Central memory CD8-positive, alpha-beta T cell (primary cell): ENCODE results near the gene SMAD7.

Experiments used
- ATAC-seq: fragments of 150-1000 bp; cut with Tn5 transposase; replicated peaks from 2 replicates; pipeline ENCODE4 v1.10.0; 2022; ENCODE audit warnings: mild to moderate bottlenecking, moderate FRiP score, moderate number of reproducible peaks; ENCODE audit not compliant: poor library complexity, severe bottlenecking; ENCODE audit errors: extremely low read depth
- DNase-seq, 2 donors: peaks; one replicate each; pipeline ENCODE4 v3.0.0; 2021; ENCODE audit warnings: low spot score in 2 of 2
- H3K27ac Mint-ChIP-seq: one replicate; pipeline ENCODE4 v1.8.0; 2022; ENCODE audit warnings: low read depth, mild to moderate bottlenecking, moderate library complexity, mixed read lengths
- H3K27me3 Mint-ChIP-seq: one replicate; pipeline ENCODE4 v1.8.0; 2022; ENCODE audit warnings: mixed read lengths
- H3K36me3 Mint-ChIP-seq: one replicate; pipeline ENCODE4 v1.8.0; 2022; ENCODE audit warnings: mild to moderate bottlenecking, moderate library complexity, mixed read lengths; ENCODE audit not compliant: insufficient read depth
- H3K4me1 Mint-ChIP-seq: one replicate; pipeline ENCODE4 v1.8.0; 2022; ENCODE audit warnings: mixed read lengths
- H3K4me3 Mint-ChIP-seq: one replicate; pipeline ENCODE4 v1.8.0; 2022; ENCODE audit warnings: mild to moderate bottlenecking, moderate library complexity, mixed read lengths
- H3K9me3 Mint-ChIP-seq: one replicate; pipeline ENCODE4 v1.8.0; 2022; ENCODE audit warnings: mixed read lengths

SMAD7 gene

DNA sequence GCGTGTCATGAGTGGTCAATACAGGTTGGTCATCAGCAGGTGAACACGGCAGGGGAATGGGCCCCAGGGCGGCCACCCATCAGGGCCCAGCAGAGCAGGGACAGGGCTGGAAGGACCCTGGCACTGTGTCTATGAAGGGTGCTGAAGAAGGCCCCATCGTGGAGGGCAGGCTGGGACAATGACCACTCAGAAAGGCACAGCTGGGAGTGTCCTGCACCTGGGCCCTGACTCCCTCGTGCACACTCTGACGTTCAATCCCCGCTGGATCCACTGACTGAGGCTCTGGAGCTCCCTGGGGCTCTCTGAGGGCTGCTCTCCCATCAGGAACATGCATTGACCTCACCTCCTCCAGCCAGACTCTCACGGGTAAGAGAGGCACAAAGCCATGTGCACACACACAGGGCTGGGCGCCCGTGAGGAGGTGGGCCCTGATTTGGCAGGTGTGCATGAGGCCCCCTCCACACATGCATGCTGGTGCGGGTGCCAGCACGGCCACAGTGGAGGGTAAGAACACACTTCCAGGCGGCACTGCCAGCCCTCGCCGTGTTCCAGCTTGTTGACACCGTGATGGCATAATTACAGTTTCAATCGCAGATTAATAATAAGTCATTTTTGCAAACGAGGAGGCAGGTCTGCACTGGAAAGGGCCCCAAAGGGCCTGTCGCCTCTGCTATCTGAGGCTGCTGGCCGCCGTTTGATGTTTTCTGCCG lies 58.5 kb downstream of the SMAD7 start:
- Mint-ChIP-seq H3K36me3 (peaks cover 3% of the 10 kb centered on the region), H3K27ac (no peak overlapping the region), H3K4me3 (no peak overlapping the region), H3K9me3 (no peaks in the 10 kb centered on the region), H3K27me3 (no peaks in the 10 kb centered on the region), H3K4me1 (peaks cover 25% of the 10 kb centered on the region)
- ATAC-seq (no peak), DNase-seq (no peak)

DNA sequence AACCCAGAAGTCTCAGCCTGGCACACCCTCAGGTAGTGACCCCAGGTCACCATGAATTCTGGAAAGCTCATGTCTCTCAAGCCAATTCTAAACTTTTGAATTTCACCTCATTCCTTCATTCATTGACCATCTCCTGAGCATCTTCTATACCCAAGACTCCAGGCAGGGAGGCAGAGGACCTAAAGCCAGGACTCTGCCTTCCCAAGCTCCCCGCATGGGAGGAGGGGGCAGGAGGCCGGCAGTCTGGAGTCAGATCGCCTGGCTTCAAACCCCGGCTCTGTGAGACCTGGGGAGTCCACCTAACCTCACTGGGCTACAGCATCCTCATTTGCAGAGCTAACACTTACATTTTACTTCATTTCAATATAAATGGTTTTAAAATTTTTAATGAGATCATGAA lies 59.0 kb downstream of the SMAD7 start:
- Mint-ChIP-seq H3K4me3 (no peak overlapping the region), H3K36me3 (peaks cover 3% of the 10 kb centered on the region), H3K27me3 (no peaks in the 10 kb centered on the region), H3K27ac (no peak overlapping the region), H3K9me3 (no peaks in the 10 kb centered on the region), H3K4me1 (peaks cover 21% of the 10 kb centered on the region)
- no peak for ATAC-seq
- DNase-seq: no peak

DNA sequence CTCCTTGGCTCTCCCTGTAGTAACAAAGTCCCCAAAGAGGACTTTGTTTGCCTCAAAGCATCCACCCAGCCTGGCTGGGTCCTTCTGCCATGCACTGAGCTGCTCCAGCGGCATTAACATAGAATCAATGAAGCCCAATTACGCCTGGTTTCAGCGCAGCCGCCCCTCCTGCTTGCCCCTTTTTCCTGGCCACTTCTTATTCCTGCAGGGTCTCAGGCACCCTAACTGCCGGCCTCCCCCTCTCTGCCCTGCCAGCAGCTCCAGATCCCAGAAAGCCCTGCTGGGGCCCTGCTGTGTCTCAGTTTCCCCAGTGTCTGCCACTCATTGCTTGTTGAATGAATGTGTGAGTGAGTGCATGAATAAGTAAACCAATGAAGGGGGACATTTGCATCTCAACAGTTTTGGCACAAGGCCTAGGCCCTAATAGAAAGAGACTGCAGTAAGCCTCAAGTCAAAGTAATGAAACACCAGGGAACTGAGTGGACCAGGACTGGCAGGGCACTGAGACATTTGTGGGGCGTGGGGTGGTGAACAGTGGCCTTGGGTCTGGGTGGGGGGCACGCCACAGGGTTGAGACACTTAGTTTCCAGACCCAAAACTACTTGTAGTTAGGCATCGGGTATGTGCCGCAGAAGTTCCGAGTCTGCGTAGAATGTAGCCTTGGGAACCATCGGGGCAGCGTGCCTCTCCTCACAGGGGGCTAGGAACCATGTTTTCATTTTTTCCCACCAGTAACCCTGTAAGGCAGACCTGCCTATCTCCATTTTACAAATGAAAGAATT lies 60.6 kb downstream of the SMAD7 start:
- H3K4me3 Mint-ChIP-seq: no peak overlapping the region
- no peaks in the 10 kb centered on the region for H3K27me3 Mint-ChIP-seq
- ATAC-seq: no peak
- no peak for DNase-seq
- H3K36me3 Mint-ChIP-seq: peaks cover 3% of the 10 kb centered on the region
- H3K4me1 Mint-ChIP-seq: peaks cover 20% of the 10 kb centered on the region
- H3K9me3 Mint-ChIP-seq: no peaks in the 10 kb centered on the region
- peak overlapping the region; percentile 78 for H3K27ac Mint-ChIP-seq

GRCh38 chr18:48889115-48889941 lies 61.4 kb downstream of the SMAD7 start:
- Mint-ChIP-seq H3K36me3 (peaks cover 5% of the 10 kb centered on the region), H3K27ac (no peak overlapping the region), H3K9me3 (no peaks in the 10 kb centered on the region), H3K4me1 (peaks cover 22% of the 10 kb centered on the region), H3K27me3 (no peaks in the 10 kb centered on the region), H3K4me3 (no peak overlapping the region)
- ATAC-seq (no peak), DNase-seq (no peak)

GRCh38 chr18:48888773-48889080 lies 62.0 kb downstream of the SMAD7 start:
- Mint-ChIP-seq H3K4me1 (peaks cover 22% of the 10 kb centered on the region), H3K27me3 (no peaks in the 10 kb centered on the region), H3K27ac (no peak overlapping the region), H3K9me3 (no peaks in the 10 kb centered on the region), H3K36me3 (peaks cover 5% of the 10 kb centered on the region), H3K4me3 (no peak overlapping the region)
- DNase-seq (no peak), ATAC-seq (no peak)

DNA sequence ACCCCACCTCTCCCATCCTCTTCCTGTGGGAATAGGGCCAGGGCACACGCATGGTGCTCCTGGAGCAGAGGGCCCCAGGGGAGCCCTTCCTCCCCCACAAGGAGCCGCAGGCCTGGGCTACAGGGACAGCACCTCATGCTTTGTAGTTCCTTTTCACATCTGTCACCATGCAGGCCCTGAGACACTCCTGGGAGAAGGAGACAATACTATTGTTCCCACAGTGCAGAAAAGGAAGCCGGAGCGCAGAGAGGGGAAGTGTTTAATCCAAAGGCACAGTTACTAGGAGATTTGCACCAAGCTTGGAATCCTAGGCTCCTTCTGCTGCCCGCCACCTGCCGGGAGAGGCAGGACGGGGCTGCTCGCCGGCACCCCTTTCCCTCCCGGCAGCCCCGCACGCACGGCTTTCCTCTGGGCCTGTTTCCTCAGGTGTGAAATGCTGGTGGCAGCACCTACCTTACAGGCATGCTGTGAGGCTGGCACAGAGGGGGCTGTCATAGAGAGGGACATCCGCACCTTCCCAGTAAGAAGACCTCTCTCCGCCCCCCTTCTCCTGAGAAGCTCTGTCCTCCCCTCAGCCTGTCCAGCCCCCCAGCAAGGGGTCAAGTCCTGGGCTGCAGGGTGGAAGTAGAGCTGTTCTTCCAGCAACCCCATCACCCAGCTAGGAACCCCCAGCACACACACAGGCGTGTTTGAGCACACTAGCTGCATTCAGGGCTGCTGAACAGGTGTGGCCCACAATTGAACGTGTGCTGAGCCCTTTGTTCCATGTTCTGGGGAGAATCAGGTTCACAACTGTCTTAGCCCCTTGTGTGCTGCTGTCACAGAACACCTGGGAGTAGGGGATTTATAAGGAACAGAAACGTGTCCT lies 62.6 kb downstream of the SMAD7 start:
- Mint-ChIP-seq H3K27me3 (no peaks in the 10 kb centered on the region), H3K36me3 (peaks cover 5% of the 10 kb centered on the region), H3K9me3 (no peaks in the 10 kb centered on the region), H3K27ac (no peak overlapping the region), H3K4me1 (peaks cover 22% of the 10 kb centered on the region), H3K4me3 (no peak overlapping the region)
- ATAC-seq: no peak
- DNase-seq: no peak

DNA sequence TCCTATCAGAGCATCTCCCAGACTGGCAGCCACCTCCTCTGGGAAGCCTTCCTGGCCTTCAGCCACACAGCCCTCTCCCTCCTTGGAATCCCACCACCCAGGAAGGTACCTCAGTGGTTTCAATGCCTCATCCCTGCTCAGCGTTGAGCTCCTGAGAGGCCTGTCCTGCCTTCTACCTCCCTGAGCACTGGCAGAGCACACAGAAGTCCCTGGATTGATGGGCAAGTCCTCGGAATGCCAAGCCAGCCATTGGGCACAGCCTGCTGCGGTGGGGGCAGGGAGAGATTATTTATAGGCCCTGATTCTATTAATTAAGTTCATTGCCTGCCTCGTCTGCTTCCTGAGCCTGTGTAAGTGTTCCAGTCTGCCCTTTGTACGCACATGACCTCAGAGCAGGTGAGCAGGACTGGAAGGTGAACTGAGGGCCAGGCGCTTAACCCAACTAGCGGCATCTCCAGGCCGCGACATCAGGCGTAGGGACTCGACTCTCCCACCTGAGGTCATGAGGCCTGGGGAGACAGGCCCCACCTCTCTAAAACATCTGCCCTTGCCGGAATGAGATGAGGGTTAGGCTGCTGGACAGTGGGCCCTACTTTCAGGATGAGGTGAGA lies 63.4 kb downstream of the SMAD7 start:
- DNase-seq (no peak), ATAC-seq (no peak)
- Mint-ChIP-seq H3K27ac (no peak overlapping the region), H3K36me3 (peaks cover 5% of the 10 kb centered on the region), H3K9me3 (no peaks in the 10 kb centered on the region), H3K27me3 (no peaks in the 10 kb centered on the region), H3K4me3 (no peak overlapping the region), H3K4me1 (peaks cover 26% of the 10 kb centered on the region)

DNA sequence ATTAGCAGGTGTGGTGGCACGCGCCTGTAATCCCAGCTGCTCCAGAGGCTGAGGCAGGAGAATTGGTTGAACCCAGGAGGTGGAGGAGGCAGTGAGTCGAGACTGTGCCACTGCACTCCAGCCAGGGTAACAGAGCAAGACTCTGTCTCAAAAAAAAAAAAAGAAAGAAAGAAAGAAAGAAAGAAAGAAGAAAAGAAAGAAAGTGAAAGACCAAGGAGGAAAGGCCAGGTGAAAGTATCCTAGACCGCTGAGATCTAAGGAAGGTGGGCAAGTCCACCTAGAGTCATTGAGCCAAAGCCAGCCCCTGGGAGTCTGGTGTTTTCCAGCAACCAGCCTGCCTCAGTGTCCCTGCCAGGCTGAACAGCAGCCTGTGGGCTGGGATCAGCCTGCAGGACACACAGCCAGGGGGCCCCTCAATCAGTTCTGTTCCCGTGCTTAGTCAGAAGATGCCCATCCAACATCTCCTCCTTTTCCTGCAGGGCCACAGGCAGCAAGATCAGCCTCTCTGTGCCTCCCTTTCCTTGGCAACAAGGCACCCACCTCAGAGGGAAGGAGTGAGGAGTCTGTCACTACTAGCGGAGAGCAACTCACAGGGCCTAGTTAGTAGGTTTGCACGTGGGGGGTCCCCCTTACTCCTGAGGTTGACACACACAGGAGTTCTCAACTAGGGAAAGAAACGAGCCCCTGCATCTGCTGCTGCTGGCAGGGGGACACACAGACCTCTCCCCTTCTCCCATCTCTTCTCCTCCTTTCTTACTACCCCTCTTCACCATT lies 64.1 kb downstream of the SMAD7 start:
- Mint-ChIP-seq H3K9me3 (no peaks in the 10 kb centered on the region), H3K27me3 (no peaks in the 10 kb centered on the region), H3K36me3 (peaks cover 5% of the 10 kb centered on the region), H3K4me3 (no peak overlapping the region), H3K4me1 (peaks cover 26% of the 10 kb centered on the region), H3K27ac (peak overlapping the region; percentile 83)
- ATAC-seq (no peak), DNase-seq (no peak)

- Mint-ChIP-seq H3K4me1 (peaks cover 27% of the 10 kb centered on the region), H3K36me3 (peaks cover 5% of the 10 kb centered on the region), H3K4me3 (no peak overlapping the region), H3K27ac (peak overlapping the region; percentile 83), H3K9me3 (no peaks in the 10 kb centered on the region), H3K27me3 (no peaks in the 10 kb centered on the region)
- ATAC-seq (no peak), DNase-seq (no peak)
These were observed 64.8 kb downstream of the SMAD7 start for GRCh38 chr18:48885924-48886400.

DNA sequence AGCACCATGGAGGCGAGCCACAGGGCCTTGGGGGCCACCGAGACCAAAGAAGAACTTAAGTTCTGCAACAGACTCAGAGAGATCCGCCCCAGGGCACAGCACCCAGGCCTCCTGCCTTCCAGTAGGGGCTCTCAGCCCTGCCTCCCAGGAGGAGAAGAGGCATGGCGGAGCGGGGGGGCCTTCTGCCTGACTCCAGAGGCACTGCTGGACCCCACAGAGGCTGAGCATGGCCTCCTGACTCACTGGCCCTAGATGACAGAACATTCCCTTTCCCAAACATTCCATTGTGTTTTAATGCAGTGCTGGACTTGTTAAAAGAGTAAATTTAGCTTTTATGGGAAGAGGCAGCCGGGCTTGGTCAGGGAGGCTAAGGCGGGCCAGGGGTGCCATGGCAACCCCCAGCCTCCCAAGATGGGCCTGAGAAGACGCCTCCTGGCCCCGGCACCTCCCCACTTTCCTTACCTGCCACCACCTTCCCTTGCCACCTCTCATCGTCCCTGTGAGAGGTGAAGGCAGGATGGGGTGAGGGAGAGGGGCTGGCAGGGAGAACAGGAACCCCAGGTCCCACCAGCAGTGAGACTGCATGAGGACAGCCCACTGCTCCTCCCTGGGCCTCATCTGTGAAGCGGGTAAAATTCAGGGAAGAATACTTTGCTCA lies 65.4 kb downstream of the SMAD7 start:
- Mint-ChIP-seq H3K27me3 (no peaks in the 10 kb centered on the region), H3K4me3 (no peak overlapping the region), H3K4me1 (peaks cover 33% of the 10 kb centered on the region), H3K36me3 (peaks cover 5% of the 10 kb centered on the region), H3K9me3 (no peaks in the 10 kb centered on the region), H3K27ac (peak overlapping the region; percentile 83)
- DNase-seq (no peak), ATAC-seq (no peak)

- no peak overlapping the region for H3K4me3 Mint-ChIP-seq
- ATAC-seq (no peak), DNase-seq (no peak)
- H3K27ac Mint-ChIP-seq: peak overlapping the region; percentile 5
- H3K36me3 Mint-ChIP-seq: peaks cover 2% of the 10 kb centered on the region
- peaks cover 33% of the 10 kb centered on the region for H3K4me1 Mint-ChIP-seq
- no peaks in the 10 kb centered on the region for H3K9me3 Mint-ChIP-seq
- H3K27me3 Mint-ChIP-seq: no peaks in the 10 kb centered on the region
These were observed 66.0 kb downstream of the SMAD7 start for GRCh38 chr18:48884771-48885170.
